Astrocyte of the cerebellum (primary cell): Measurements from ENCODE around the gene STON2.

Source experiments
- DNase-seq: peaks from one replicate; pipeline ENCODE4 v3.0.0-alpha.2; 2011; ENCODE audit warnings: low read depth
- H3K4me3 ChIP-seq: 2 replicates; pipeline ENCODE4 v1.5.1; 2011; ENCODE audit warnings: mild to moderate bottlenecking, low read depth, low read length, moderate library complexity
- in situ Hi-C: cut with HindIII; loops from 2 replicates; pipeline ENCODE4 v1.10.0; 2017; ENCODE audit warnings: low sequenced_read_pairs
- TF ChIP-seq, protein P1 (sequence below): IDR thresholded peaks from 2 replicates; pipeline ENCODE4 v1.5.1; 2012; ENCODE audit warnings: low read length, low read depth, moderate library complexity, mild to moderate bottlenecking; ENCODE audit errors: missing control alignments

Gene STON2

DNA sequence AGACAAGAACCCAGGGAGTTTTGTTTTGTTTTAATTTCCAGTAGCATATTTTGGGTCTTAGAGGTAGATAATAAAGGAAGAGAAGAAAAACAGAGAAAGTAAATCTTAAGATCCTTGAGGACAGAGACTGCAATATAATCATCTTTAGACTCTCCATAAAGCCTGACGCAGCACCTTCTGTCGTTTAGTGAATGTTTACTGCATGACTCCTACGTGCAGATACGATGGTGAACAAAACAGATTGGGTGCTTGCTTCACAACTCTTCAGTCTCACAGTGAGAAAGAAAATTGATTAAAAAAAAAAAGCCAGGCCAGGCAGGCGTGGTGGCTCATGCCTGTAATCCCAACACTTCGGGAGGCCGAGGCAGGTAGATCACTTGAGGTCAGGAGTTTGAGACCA is 86.9 kb downstream of the STON2 start:
- no peak overlapping the region for H3K4me3 ChIP-seq
- no peak for DNase-seq
- in situ Hi-C loops: no loop called here
- TF ChIP-seq, protein P1, sequence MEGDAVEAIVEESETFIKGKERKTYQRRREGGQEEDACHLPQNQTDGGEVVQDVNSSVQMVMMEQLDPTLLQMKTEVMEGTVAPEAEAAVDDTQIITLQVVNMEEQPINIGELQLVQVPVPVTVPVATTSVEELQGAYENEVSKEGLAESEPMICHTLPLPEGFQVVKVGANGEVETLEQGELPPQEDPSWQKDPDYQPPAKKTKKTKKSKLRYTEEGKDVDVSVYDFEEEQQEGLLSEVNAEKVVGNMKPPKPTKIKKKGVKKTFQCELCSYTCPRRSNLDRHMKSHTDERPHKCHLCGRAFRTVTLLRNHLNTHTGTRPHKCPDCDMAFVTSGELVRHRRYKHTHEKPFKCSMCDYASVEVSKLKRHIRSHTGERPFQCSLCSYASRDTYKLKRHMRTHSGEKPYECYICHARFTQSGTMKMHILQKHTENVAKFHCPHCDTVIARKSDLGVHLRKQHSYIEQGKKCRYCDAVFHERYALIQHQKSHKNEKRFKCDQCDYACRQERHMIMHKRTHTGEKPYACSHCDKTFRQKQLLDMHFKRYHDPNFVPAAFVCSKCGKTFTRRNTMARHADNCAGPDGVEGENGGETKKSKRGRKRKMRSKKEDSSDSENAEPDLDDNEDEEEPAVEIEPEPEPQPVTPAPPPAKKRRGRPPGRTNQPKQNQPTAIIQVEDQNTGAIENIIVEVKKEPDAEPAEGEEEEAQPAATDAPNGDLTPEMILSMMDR: no peak

GRCh38 chr14:81312289-81312876 is 87.7 kb downstream of the STON2 start:
- in situ Hi-C loops: no loop called here
- TF ChIP-seq, protein P1: no peak
- no peak overlapping the region for H3K4me3 ChIP-seq
- DNase-seq: no peak

GRCh38 chr14:81311778-81312177 is 88.3 kb downstream of the STON2 start:
- no peak for DNase-seq
- TF ChIP-seq, protein P1: no peak
- H3K4me3 ChIP-seq: no peak overlapping the region
- in situ Hi-C loops: no loop called here

- TF ChIP-seq, protein P1: no peak
- in situ Hi-C loops: no loop called here
- DNase-seq: no peak
- no peak overlapping the region for H3K4me3 ChIP-seq
Observed at GRCh38 chr14:81311141-81311540, 89.0 kb downstream of the STON2 start.

GRCh38 chr14:81310606-81311005 is 89.5 kb downstream of the STON2 start:
- H3K4me3 ChIP-seq: no peak overlapping the region
- TF ChIP-seq, protein P1: no peak
- no peak for DNase-seq
- in situ Hi-C loops: no loop called here

GRCh38 chr14:81309511-81309910 is 90.6 kb downstream of the STON2 start:
- TF ChIP-seq, protein P1: no peak
- in situ Hi-C loops: no loop called here
- no peak for DNase-seq
- no peak overlapping the region for H3K4me3 ChIP-seq
